KG1 (cell line): Measurements from ENCODE around the gene XCL1.

Experiments used
- DNase-seq: peaks from one replicate; lab custom pipeline; 2025; lab: John Stamatoyannopoulos, UW

Gene XCL1

GRCh38 chr1:168605443-168605842, 29.0 kb downstream of the XCL1 start:
- no peak for DNase-seq

- DNase-seq: no peak
Measured at GRCh38 chr1:168606096-168606495, 29.7 kb downstream of the XCL1 start.

- no peak for DNase-seq
Measured at GRCh38 chr1:168607872-168608428, 31.5 kb downstream of the XCL1 start.

GRCh38 chr1:168608796-168609715, 32.7 kb downstream of the XCL1 start:
- DNase-seq: no peak

DNA sequence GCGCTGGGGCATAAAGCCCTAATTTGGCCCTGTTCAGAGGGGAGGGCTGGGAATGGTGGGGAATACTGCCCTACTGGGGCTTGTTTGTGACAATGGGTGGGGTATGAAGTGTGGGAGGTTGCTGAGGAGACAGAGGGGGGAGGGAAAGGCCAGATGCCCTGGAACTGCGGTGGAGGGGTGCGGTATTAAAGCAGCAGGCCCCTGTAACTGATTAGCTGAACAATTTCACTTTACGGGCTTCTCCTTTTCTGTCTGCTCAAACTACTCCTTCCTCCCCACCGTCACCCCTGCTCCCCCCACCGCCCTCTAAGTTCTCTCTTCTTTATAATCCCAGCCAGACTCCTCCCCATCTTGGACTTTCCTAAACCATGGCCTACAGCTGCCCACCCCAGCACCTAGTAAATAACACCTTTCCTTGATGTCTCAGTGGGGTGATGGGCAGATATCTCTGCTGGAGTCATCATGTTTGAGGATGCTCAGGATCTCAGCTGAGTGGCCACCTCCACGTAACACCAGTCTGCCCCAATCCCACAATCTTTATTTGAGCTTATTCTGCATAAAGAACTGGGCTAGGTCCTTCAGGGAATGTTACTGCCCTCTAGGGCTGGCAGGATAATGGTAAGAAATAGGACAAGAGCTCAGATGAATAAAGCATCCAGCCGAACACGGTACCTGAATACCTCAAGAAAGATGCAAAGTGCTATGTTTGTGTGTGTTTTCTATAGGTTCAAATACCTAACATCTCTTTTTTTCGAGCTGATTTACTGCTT, 33.5 kb downstream of the XCL1 start:
- no peak for DNase-seq

GRCh38 chr1:168613038-168613451, 36.6 kb downstream of the XCL1 start:
- DNase-seq: no peak

- DNase-seq: no peak
Measured at GRCh38 chr1:168613691-168614231, 37.4 kb downstream of the XCL1 start.

DNA sequence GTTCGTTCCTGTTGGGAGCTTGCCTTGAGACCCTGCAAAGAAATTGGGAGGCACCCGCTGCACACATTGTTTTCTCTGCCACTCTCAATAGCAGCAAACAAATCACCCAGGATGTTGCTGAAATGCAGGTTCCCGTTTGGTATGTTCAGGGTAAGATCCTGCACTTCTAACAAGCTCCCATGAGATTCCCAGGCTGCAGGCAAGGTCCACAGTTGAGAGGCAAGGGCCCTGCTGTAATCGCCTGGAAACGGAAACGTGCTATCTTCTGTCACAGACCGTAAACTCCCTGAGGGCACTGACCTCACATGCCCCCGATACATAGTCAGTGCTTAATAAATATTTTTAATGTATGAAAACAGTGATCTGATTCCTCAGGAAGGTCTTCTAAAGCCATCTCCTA, 37.8 kb downstream of the XCL1 start:
- DNase-seq: no peak

GRCh38 chr1:168615965-168616364, 39.6 kb downstream of the XCL1 start:
- no peak for DNase-seq

DNA sequence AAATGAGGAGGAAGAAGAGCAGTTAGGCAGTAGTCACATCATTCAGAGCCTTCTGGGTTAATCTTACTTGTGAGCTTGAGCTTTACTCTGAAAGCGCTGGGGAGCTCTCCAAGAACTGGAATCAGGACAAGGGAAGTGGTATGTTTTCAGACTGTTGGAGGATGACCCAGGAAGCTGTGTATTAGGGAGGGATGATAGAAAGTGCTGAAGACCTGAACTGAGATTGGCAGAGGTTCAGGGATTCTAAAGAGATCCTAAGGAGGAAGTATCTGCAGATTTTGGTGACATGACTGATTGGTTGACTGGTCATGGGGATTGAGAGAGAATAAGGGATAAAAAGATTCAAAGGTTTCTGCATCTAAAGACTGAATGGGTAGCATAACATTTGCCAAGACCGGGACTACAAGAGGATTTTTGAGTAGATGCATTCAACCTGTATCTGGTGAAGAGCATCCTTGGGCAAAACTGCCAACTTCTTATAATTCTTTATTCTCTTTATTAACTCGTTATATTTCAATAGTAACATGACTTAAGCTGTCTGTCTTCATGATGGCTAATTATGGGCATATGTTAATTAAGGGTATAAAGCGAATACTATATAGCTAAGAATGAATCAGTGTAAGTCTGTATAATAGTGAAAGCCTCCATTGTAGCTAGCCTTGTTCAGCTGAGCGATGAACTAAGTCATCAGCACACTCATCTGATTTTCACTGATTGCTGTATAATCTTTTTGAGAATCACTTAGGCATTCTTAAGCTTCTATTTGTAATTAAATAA, 41.8 kb downstream of the XCL1 start:
- no peak for DNase-seq

- no peak for DNase-seq
Measured at GRCh38 chr1:168618886-168619285, 42.5 kb downstream of the XCL1 start.

DNA sequence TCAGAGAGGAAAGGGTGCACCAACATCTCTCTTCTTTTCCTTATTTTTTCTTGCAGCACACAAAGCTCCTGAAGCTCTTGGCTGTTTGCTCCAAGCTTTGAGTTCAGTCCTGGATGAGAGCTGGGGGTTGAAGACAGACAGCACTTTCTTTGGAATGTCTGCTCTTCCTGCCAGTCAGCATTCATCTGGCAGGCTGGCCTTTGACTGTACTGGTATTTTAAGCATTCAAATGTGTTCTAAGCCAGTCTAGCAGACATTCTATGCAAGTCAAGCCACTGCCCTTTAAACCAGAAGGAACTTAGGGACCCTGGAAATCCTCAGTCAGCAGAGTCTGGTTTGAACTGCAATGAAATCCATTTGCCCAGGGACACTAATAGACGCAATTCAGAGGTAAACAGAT, 45.0 kb downstream of the XCL1 start:
- DNase-seq: no peak

DNA sequence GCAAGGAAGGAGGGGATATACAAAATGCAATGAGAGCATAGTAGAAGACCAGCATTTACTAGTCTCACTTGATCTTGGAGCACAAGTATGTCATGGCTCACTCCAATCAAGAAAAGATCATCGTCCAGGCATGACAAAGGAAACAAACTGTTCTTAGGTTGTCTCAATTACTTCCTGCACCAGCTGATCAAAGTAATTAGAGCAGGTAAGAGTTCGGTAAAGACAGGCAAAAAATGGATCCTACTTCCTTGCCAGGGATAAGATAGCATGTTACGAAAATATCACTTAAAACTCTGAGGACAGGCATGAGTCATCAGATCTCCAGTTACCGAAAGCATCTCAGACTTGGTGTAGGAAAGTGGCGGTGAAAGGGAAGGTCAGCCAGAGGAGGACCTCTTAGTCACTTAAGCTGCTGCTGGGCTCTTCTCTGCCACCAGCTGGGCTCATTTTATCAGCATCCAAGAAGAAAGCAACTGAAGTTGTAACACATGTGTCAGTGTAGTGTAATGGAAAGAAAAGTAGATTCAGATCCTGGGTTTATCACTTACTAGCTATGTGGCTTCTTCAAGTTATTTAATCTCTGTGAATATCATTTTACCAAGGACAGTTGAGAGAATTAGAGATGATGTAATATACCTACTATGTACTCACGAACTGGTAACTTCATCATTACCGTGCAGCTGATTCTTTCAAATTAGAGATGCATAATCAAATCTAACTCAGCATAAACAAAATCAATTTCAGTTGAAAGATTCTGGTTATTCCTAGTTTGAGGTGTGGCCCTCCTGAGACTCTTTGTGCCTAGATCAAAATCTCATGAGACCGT, 46.8 kb downstream of the XCL1 start:
- no peak for DNase-seq

DNA sequence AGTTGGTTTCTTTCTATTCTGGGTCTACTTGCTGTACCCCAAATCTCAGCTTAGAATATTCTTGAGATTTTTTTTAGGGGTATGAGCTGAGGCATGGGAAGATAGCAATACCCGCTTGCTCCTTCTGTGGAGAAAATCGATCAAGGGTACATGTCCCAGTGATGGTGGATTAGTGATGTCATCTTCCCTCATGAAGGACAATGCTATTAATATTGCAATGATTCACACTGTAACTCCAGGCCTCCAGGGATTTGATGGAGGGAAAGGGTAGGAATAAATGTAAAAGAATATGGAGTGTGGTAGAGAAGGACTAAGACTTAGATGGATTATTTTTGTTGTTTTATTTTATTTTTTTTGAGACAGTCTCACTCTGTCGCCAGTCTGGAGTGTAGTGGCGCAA, 47.4 kb downstream of the XCL1 start:
- DNase-seq: no peak

- no peak for DNase-seq
Measured at GRCh38 chr1:168626326-168626725, 49.9 kb downstream of the XCL1 start.

GRCh38 chr1:168627370-168627769, 51.0 kb downstream of the XCL1 start:
- no peak for DNase-seq

DNA sequence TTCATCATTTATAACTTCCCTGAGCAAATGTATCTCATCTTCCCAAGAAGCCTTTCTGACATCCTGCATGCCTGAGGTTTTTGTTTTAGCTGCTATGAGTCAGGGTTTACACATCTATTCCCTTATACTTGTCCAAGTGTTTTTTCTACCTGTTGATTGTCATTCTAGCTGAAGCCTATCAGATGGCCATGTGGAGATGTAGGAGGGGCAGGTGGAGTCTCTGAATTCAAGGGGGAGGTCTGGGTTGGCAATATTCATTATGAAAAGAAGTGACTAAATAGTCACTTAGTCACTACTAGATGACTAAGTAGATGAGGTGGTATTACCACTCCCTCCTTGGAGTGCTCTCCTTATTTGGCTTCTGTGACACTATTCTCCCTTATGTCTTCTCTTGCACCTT, 52.4 kb downstream of the XCL1 start:
- DNase-seq: no peak

- no peak for DNase-seq
Measured at GRCh38 chr1:168629466-168629865, 53.1 kb downstream of the XCL1 start.
